Islet precursor cell (in vitro differentiated cells): Measurements from ENCODE around the gene SMG1.
"Not testable (repeated sequence)": the region's sequence is repeated elsewhere in the genome, so short reads cannot be mapped to it uniquely, and the experiment has no call there.

Source experiments
- DNase-seq: peaks from one replicate; pipeline ENCODE4 v3.0.0-alpha.2; 2018

Gene SMG1

DNA sequence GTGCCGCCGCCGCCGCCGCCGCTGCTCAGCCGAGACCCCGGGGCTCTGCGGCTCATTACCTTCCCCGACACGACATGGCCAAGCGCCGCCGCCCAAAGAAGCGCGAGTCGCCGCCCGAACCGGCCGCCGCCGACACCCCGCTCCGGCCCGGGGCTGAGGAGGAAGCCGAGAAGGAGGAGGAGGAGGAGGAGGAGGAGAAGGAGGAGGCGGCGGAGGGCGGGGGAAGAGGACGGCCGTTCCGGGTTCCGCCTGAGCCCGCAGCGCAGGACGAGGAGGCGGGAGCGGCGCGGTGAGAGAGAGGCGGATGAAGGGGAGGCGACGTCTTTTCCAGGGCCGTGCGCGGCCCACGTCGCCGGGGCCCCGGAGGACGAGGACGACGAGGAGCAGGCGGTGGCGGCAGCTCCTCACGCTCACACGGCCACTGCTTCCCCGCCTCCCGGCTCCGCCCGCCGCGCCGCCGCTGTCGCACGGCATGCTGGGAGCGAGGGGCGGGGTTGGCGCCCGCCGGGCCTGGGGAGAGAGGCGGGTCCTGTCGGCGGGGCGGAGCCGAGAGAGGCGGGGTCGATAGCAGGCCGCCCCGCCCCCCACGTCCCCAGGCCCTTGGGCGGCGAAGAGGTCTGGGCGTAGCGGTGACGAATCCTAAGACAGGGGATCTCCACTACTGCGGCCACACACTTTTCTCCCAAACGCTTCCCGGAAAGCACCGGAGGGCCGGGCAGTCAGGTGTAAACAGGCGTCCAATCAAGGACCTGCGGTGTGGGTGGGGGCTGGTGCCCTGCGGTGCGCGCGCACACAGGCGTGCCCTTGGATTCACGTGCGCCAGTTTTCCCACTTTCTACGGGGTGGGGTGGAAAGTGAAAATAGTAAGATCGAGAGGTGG, at the start of gene SMG1:
Gene SMG1, minus strand, starts transcription at position 423 of the 880 bp plus-strand sequence. Its CDS starts 367 bp downstream, at position 56.
- peak; percentile 99 for DNase-seq

GRCh38 chr16:18975109-18975508, 48.9 kb upstream of the SMG1 start:
- no peak for DNase-seq

- no peak for DNase-seq
These were observed 43.6 kb upstream of the SMG1 start for GRCh38 chr16:18969855-18970240.

- DNase-seq, result peak; percentile 80
These were observed 43.0 kb upstream of the SMG1 start for GRCh38 chr16:18969050-18969854.

- DNase-seq, result no peak
These were observed 40.6 kb upstream of the SMG1 start for GRCh38 chr16:18966791-18967190.

GRCh38 chr16:18965555-18965954, 39.3 kb upstream of the SMG1 start:
- no peak for DNase-seq

GRCh38 chr16:18959031-18959505, 32.9 kb upstream of the SMG1 start:
- no peak for DNase-seq

DNA sequence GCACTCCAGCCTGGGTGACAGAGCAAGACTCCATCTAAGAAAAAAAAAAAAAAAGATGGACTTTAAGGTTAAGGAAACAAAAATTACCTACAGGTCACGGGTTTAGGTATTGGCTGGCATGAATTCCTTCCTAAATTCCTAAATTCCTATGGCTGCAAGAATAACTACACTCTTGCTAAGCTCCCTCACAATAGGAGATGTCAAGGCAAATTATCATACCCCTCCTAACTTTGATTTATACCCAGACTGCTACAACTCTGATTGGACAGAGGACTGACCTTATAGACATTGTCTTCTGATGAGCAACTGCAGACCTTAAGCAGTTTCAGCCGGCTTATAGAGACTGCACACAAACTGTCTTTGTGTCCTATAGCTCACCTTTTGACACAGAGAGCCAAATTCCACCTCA, 32.4 kb upstream of the SMG1 start:
- DNase-seq, result no peak

GRCh38 chr16:18956658-18957241, 30.5 kb upstream of the SMG1 start:
- DNase-seq, result not testable (repeated sequence)

DNA sequence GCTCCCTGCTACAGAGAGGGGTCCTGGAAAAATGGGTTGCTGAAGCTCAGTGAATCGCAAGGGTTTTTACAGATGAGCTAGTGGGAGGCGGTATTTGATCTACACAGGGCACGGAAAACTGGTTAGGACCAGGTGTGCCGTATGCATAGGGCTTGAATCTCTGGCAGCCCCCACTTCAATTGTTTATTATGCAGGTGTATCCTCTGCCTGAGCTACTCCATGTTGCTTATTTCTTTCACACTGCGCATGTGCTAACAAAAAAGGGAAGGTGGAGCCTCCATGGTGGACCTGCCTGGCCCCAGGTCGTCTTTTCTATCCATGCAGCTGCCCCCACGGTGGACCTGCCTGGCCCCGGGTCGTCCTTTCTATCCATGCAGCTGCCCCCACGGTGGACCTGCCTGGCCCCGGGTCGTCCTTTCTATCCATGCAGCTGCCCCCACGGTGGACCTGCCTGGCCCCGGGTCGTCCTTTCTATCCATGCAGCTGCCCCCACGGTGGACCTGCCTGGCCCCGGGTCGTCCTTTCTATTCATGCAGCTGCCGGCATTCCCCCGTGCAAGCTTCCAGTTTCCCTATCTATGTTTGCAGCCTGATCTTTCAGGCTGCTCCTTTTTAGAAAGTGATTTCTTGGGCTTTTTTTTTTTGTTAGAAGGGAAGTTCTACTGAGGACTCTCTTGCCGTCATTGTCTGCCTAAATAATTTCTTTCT, 29.8 kb upstream of the SMG1 start:
- not testable (repeated sequence) for DNase-seq

DNA sequence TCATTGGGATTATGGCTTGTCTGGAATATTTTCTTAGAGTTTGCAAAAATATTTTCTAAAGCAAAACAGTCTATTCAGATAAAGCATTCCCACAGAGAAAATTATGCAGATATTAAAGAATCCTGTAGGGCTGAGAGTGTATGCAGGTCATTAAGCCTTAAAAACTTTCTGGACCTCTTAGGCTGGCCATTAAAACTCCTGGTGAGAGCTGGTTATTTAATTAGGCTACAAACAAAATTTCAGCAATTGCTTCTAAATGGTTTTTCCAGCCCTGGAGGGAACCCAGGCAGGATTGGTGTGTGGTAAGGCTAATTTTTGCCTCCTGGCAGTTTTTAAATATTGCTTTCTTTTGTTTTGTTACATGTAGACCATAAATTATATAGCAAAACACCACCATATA, 27.3 kb upstream of the SMG1 start:
- DNase-seq, result no peak

- DNase-seq, result no peak
These were observed 24.4 kb upstream of the SMG1 start for GRCh38 chr16:18950469-18951185.

DNA sequence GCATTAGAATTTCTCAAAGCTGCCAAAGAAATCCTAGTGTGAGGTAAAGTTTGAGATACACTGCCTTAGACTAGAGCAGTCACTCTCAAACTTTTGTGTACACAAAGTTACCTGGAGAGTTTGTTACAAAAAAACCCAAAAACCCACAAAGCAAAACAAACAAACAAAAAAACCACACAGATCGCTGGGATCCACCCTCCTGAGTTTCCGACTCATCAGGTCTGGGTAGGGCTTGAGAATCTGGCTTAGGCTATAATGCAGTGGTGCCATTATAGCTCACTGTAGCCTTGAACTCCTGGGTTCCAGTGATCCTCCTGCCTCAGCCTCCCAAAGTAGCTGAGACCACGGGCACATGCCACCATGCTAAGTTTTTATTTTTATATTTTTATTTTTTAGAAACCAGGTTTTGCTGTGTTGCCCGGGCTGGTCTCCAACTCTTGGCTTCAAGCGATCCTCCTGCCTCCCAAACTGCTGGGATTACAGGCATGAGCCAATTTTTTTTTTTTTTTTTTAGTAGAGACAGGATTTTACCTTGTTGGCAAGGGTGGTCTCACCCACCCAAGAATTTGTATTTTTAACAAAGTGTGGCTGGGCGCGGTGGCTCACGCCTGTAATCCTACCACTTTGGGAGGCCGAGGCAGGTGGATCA, 22.3 kb upstream of the SMG1 start:
- no peak for DNase-seq

DNA sequence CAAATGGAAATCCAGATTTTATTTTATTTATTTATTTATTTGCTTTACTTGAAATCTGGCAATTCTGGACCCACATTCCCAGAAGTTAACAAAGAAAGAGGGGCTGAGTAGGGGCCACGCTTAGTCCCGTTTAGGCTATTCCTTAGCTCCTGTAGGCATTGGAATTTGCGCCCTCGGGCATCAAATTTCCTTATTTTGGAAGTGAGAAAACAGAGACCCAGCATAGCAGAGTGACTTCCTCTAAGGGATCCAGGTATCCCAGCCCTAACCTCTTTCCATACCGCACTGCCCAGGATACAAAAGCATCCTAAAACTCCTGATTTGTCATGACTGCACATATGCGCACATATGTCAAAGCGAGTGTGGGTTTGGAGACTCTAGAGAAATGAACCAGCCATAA, 19.0 kb upstream of the SMG1 start:
- peak; percentile 78 for DNase-seq

- no peak for DNase-seq
These were observed 17.2 kb upstream of the SMG1 start for GRCh38 chr16:18943414-18943813.

GRCh38 chr16:18942061-18942460, 15.9 kb upstream of the SMG1 start:
- no peak for DNase-seq

- DNase-seq, result no peak
These were observed 15.3 kb upstream of the SMG1 start for GRCh38 chr16:18941471-18941870.

DNA sequence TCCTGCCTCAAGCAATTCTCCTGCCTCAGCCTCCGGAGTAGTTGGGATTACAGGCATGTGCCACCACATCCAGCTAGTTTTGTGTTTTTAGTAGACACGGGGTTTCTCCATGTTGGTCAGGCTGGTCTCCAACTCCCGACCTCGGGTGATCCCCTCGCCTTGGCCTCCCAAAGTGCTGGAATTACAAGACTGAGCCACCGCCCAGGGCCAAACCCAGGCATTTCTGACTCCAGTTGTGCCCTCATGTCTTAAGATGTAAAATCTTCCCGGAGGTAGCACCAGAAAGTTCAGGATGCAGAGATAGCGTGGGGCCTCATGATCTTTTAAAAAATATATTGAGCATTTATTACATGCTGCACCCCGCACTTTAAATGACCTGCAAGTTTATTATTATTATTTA, 12.8 kb upstream of the SMG1 start:
- no peak for DNase-seq

DNA sequence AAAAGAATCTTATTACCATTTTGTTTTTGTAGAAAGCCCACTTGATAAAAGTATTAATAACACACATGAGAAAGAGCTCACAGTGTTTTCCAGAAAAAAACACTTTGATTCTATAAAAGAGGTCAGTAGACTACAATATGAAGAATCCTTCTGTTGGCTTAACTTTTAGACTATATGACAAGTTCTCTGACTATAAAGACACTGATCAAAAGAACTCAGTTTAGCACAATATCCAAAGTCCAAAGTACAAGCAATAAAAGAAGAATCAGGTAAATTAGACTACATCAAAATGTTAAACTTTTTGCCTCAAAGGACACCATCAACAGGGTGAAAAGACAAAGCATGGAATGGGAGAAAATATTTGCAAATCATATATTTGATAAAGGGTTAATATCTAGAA, 11.2 kb upstream of the SMG1 start:
- DNase-seq, result no peak

GRCh38 chr16:18936727-18937340, 10.6 kb upstream of the SMG1 start:
- DNase-seq, result no peak

GRCh38 chr16:18933501-18933900, 7.3 kb upstream of the SMG1 start:
- no peak for DNase-seq
